ENCODE results near the gene MUC5B. TPM values are rescaled to one million over a fixed set of nuclear protein-coding genes. Genes with fewer than 3 reads are reported as not detected.

Gene MUC5B
- total and polyA plus RNA-seq, 2 of the 13 experiments (the other 11 are each of a cell fraction or from before 2014, with no cell fraction given): 0.01 TPM; not detected in 1

DNA sequence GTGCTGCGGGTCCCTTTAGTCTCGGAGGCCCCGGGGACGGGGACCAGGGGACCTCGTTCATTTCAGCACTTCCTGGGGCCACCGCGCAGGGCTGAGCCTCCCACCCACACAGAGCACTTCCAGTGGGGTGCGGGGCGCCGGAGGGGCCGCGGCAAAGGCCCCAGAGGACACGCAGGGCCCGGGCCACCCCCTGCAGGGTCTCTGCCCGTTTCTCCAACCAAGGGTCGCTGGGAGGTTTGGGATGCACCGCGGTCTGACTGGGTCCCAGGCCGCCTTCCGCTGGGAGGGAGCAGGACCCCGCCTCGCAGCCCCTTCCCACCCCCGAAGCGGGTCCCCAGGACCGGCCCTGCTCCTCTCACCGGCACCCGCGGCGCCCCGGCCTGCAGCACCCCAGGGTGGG lies 49.1 kb downstream of the MUC5B start:
- POLR2A ChIA-PET: no interaction called here
- no TSS peak for BruUV-seq (replicated peaks)
- no peaks in the 10 kb centered on the region for H3K27me3 ChIP-seq (ENCODE audit: control insufficient read depth in 1 of 2, insufficient read depth in 2 of 2, low read length in 2 of 2)
- intact Hi-C loops (cut with micrococcal nuclease; ENCODE audit: unreplicated experiment): no loop called here
- H4K20me1 ChIP-seq (ENCODE audit: insufficient read depth, low read length): no peaks in the 10 kb centered on the region
- no peak overlapping the region for H3K27ac ChIP-seq (ENCODE audit: extremely low read length, insufficient read depth, low read length)
- WGBS (ENCODE audit: low lambda C conversion rate): 100% methylated on average over 3 of the region's 30 CpGs
- no peak for DNase-seq (ENCODE audit: low spot score)
- no peak overlapping the region for H3K4me3 ChIP-seq (replicated peaks in 1 of 3; ENCODE audit: insufficient read depth in 1 of 3, low read depth in 2 of 3, low read length in 3 of 3)
- no peak for FAIRE-seq
- peaks cover 10 to 22% of the 10 kb centered on the region in 2 experiments; a peak in 4 of 5 replicates for H3K36me3 ChIP-seq (replicated peaks in 1 of 2; ENCODE audit: control insufficient read depth in 1 of 2, insufficient read depth in 2 of 2, low read length in 2 of 2)
- no peaks in the 10 kb centered on the region for H3K79me2 ChIP-seq (ENCODE audit: insufficient read depth, low read length)
- ATAC-seq: no peak
- CTCF ChIA-PET (ENCODE audit: low intra/inter-chr PET ratio, low total read pairs): no interaction called here
- in situ Hi-C loops (cut with HindIII; ENCODE audit: extremely low pct_ligation_motif_present, low pct_unique_long_range_greater_than_20kb): no loop called here
- no peaks in the 10 kb centered on the region for H3K9me3 ChIP-seq (ENCODE audit: low read length)
- no peak for TF ChIP-seq ZBTB7B (CRISPR knock-in tag; IDR thresholded peaks at IDR 0.05)
- peak; percentile 36 for TF ChIP-seq HNRNPK (IDR thresholded peaks at IDR 0.05; ENCODE audit: low read depth, low read length, poor library complexity, severe bottlenecking)
- TF ChIP-seq AGO2 (optimal IDR thresholded peaks at IDR 0.05; ENCODE audit: low read depth, low read length): peak; percentile 67
- TF ChIP-seq, protein P1, sequence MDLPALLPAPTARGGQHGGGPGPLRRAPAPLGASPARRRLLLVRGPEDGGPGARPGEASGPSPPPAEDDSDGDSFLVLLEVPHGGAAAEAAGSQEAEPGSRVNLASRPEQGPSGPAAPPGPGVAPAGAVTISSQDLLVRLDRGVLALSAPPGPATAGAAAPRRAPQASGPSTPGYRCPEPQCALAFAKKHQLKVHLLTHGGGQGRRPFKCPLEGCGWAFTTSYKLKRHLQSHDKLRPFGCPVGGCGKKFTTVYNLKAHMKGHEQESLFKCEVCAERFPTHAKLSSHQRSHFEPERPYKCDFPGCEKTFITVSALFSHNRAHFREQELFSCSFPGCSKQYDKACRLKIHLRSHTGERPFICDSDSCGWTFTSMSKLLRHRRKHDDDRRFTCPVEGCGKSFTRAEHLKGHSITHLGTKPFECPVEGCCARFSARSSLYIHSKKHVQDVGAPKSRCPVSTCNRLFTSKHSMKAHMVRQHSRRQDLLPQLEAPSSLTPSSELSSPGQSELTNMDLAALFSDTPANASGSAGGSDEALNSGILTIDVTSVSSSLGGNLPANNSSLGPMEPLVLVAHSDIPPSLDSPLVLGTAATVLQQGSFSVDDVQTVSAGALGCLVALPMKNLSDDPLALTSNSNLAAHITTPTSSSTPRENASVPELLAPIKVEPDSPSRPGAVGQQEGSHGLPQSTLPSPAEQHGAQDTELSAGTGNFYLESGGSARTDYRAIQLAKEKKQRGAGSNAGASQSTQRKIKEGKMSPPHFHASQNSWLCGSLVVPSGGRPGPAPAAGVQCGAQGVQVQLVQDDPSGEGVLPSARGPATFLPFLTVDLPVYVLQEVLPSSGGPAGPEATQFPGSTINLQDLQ (CRISPR knock-in tag; IDR thresholded peaks at IDR 0.05): no peak
- TF ChIP-seq ATF7-NPFF (CRISPR knock-in tag; IDR thresholded peaks at IDR 0.05; ENCODE audit: low read depth): no peak
- H3K4me1 ChIP-seq (ENCODE audit: insufficient read depth, low read length): no peaks in the 10 kb centered on the region
- no peak overlapping the region for H2AFZ ChIP-seq (ENCODE audit: low read length)
- H3K9ac ChIP-seq (ENCODE audit: insufficient read depth, low read depth, low read length): no peak overlapping the region
- H3K4me2 ChIP-seq (ENCODE audit: low read depth, low read length): no peak overlapping the region

DNA sequence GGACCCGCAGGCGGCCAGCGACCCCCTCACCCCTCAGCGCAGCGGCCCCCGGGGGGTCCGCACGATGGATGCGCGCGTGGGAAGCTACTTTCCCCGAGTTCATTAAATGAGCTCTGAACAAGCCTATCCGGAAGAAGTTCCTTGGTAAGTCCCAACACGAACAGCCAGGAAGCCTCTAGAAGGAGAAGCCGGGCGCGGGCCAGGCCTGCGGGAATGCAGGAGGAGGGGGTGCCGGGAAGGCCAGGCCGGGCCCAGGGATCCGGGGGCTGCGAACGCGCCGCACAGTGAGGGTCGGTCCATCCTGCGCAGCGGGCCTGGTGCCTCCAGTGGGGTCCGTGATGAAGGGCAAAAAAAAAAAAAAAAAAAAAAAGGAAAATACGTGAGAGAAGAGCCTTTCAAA lies 49.7 kb downstream of the MUC5B start:
- no peak for DNase-seq (ENCODE audit: low spot score)
- ATAC-seq: no peak
- ChIA-PET CTCF (ENCODE audit: low intra/inter-chr PET ratio, low total read pairs) (no interaction called here), POLR2A (no interaction called here)
- H4K20me1 ChIP-seq (ENCODE audit: insufficient read depth, low read length): peaks cover 2% of the 10 kb centered on the region; the same call in 1 of the 2 replicates
- no peaks in the 10 kb centered on the region for H3K79me2 ChIP-seq (ENCODE audit: insufficient read depth, low read length)
- H3K4me1 ChIP-seq (ENCODE audit: insufficient read depth, low read length): no peaks in the 10 kb centered on the region
- H3K9ac ChIP-seq (ENCODE audit: insufficient read depth, low read depth, low read length): no peak overlapping the region
- H3K27ac ChIP-seq (ENCODE audit: extremely low read length, insufficient read depth, low read length): no peak overlapping the region
- peaks cover 10 to 28% of the 10 kb centered on the region in 2 experiments; a peak in 4 of 5 replicates for H3K36me3 ChIP-seq (replicated peaks in 1 of 2; ENCODE audit: control insufficient read depth in 1 of 2, insufficient read depth in 2 of 2, low read length in 2 of 2)
- no peaks in the 10 kb centered on the region for H3K9me3 ChIP-seq (ENCODE audit: low read length)
- intact Hi-C loops (cut with micrococcal nuclease; ENCODE audit: unreplicated experiment): no loop called here
- H3K27me3 ChIP-seq (ENCODE audit: control insufficient read depth in 1 of 2, insufficient read depth in 2 of 2, low read length in 2 of 2): no peaks in the 10 kb centered on the region
- H3K4me2 ChIP-seq (ENCODE audit: low read depth, low read length): no peak overlapping the region
- H2AFZ ChIP-seq (ENCODE audit: low read length): no peak overlapping the region
- no TSS peak for BruUV-seq (replicated peaks)
- no peak overlapping the region for H3K4me3 ChIP-seq (replicated peaks in 1 of 3; ENCODE audit: insufficient read depth in 1 of 3, low read depth in 2 of 3, low read length in 3 of 3)
- 97% methylated on average over 30 of the region's 30 CpGs for WGBS (ENCODE audit: low lambda C conversion rate)
- no peak for FAIRE-seq
- in situ Hi-C loops (cut with HindIII; ENCODE audit: extremely low pct_ligation_motif_present, low pct_unique_long_range_greater_than_20kb): no loop called here
- TF ChIP-seq FOXK1 (CRISPR knock-in tag; IDR thresholded peaks at IDR 0.05; ENCODE audit: borderline replicate concordance, low read depth): no peak
- TF ChIP-seq, protein P2, sequence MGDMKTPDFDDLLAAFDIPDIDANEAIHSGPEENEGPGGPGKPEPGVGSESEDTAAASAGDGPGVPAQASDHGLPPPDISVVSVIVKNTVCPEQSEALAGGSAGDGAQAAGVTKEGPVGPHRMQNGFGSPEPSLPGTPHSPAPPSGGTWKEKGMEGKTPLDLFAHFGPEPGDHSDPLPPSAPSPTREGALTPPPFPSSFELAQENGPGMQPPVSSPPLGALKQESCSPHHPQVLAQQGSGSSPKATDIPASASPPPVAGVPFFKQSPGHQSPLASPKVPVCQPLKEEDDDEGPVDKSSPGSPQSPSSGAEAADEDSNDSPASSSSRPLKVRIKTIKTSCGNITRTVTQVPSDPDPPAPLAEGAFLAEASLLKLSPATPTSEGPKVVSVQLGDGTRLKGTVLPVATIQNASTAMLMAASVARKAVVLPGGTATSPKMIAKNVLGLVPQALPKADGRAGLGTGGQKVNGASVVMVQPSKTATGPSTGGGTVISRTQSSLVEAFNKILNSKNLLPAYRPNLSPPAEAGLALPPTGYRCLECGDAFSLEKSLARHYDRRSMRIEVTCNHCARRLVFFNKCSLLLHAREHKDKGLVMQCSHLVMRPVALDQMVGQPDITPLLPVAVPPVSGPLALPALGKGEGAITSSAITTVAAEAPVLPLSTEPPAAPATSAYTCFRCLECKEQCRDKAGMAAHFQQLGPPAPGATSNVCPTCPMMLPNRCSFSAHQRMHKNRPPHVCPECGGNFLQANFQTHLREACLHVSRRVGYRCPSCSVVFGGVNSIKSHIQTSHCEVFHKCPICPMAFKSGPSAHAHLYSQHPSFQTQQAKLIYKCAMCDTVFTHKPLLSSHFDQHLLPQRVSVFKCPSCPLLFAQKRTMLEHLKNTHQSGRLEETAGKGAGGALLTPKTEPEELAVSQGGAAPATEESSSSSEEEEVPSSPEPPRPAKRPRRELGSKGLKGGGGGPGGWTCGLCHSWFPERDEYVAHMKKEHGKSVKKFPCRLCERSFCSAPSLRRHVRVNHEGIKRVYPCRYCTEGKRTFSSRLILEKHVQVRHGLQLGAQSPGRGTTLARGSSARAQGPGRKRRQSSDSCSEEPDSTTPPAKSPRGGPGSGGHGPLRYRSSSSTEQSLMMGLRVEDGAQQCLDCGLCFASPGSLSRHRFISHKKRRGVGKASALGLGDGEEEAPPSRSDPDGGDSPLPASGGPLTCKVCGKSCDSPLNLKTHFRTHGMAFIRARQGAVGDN (CRISPR knock-in tag; IDR thresholded peaks at IDR 0.05): no peak

Data from HepG2 (cell line).